PC-3 (cell line): ENCODE results near the gene TMBIM1. TPM values are rescaled to one million over a fixed set of nuclear protein-coding genes. Genes with fewer than 3 reads are reported as not detected.

ENCODE experiments used
- ATAC-seq: fragments of 200-7000 bp; cut with Tn5 transposase; 2 replicates; pipeline ENCODE4 v1.9.1; 2020; ENCODE audit warnings: mild to moderate bottlenecking, moderate library complexity
- BruUV-seq: library from RNA; stranded (reverse); fragments of 400-500 nt; replicated peaks from 2 replicates; lab custom pipeline; 2021; lab: Mats Ljungman, UMichigan
- CTCF ChIA-PET: fragments of 300-600 bp; sonication (Branson Sonifier 250); formaldehyde crosslinking; loops from one replicate; lab custom pipeline; 2022; ENCODE audit warnings: antibody characterized with exemption; lab: Charles Lee
- POLR2A ChIA-PET: fragments of 300-600 bp; sonication (Branson Sonifier 250); formaldehyde crosslinking; loops from one replicate; lab custom pipeline; 2022; ENCODE audit warnings: antibody characterized with exemption; ENCODE audit not compliant: unreplicated experiment; lab: Charles Lee
- DNase-seq: peaks from one replicate; pipeline ENCODE4 v3.0.0-alpha.2; 2015
- H2AFZ ChIP-seq: fragments of 300-600 bp; sonication (generic); 2 replicates; pipeline ENCODE4 v1.6.0; 2016; ENCODE audit warnings: antibody characterized with exemption, low read length
- H3F3A ChIP-seq: fragments of 300-600 bp; sonication (generic); one replicate; pipeline ENCODE4 v1.6.0; 2017; ENCODE audit warnings: antibody characterized with exemption, low read length, control low read depth, mild to moderate bottlenecking; ENCODE audit not compliant: unreplicated experiment
- H3K27ac ChIP-seq: fragments of 300-600 bp; sonication (generic); 2 replicates; pipeline ENCODE4 v1.5.1; 2016; ENCODE audit warnings: mild to moderate bottlenecking, low read length
- H3K27me3 ChIP-seq: fragments of 300-600 bp; sonication (generic); 2 replicates; pipeline ENCODE4 v1.6.1; 2016; ENCODE audit warnings: low read length, mixed read lengths
- H3K36me3 ChIP-seq: fragments of 300-600 bp; sonication (generic); 2 replicates; pipeline ENCODE4 v1.6.1; 2016; ENCODE audit warnings: low read depth, mixed run types, low read length, mixed read lengths
- H3K4me1 ChIP-seq: fragments of 300-600 bp; sonication (generic); 2 replicates; pipeline ENCODE4 v1.5.1; 2016; ENCODE audit warnings: low read length; ENCODE audit not compliant: insufficient read depth
- H3K4me2 ChIP-seq: fragments of 300-600 bp; sonication (generic); 2 replicates; pipeline ENCODE4 v1.6.0; 2016; ENCODE audit warnings: low read length
- H3K4me3 ChIP-seq: fragments of 300-600 bp; sonication (generic); 2 replicates; pipeline ENCODE4 v1.5.1; 2016; ENCODE audit warnings: mild to moderate bottlenecking, low read length, mixed read lengths
- H3K79me2 ChIP-seq: fragments of 300-600 bp; sonication (generic); 2 replicates; pipeline ENCODE4 v1.6.1; 2017; ENCODE audit warnings: low read length, mixed read lengths
- H3K9ac ChIP-seq: fragments of 300-600 bp; sonication (generic); 2 replicates; pipeline ENCODE4 v1.6.0; 2016; ENCODE audit warnings: mild to moderate bottlenecking, low read length
- H3K9me2 ChIP-seq: fragments of 300-600 bp; sonication (generic); replicated peaks from 2 replicates; pipeline ENCODE4 v1.6.1; 2016; ENCODE audit warnings: mixed run types, low read length, mixed read lengths
- H3K9me3 ChIP-seq: fragments of 300-600 bp; sonication (generic); 2 replicates; pipeline ENCODE4 v1.6.1; 2016; ENCODE audit warnings: low read length, mixed read lengths
- H4K20me1 ChIP-seq: fragments of 300-600 bp; sonication (generic); 2 replicates; pipeline ENCODE4 v1.6.1; 2016; ENCODE audit warnings: low read length, mixed read lengths
- CTCF ChIP-seq: fragments of 300-600 bp; sonication (generic); conservative IDR thresholded peaks from 2 replicates; pipeline ENCODE4 v1.5.1; 2017; ENCODE audit warnings: antibody characterized with exemption, low read depth, mild to moderate bottlenecking, low read length
- EZH2 ChIP-seq: fragments of 300-600 bp; sonication (generic); IDR thresholded peaks from one replicate; pipeline ENCODE4 v1.6.1; 2017; ENCODE audit warnings: antibody characterized with exemption, mild to moderate bottlenecking, low read length; ENCODE audit not compliant: unreplicated experiment
- EZH2phosphoT487 ChIP-seq: fragments of 300-600 bp; sonication (generic); IDR thresholded peaks from 2 replicates; pipeline ENCODE4 v1.6.1; 2018; ENCODE audit warnings: mild to moderate bottlenecking, antibody characterized with exemption, low read length, borderline replicate concordance
- intact Hi-C: fragments of 100-400 bp; cut with micrococcal nuclease; formaldehyde crosslinking; loops from 2 replicates; pipeline ENCODE4 v1.9.0; 2023
- total RNA-seq: library from RNA; depleted of rRNA; stranded (reverse); fragments of >200 nt; gene quantifications from 2 replicates; pipeline ENCODE4 v1.2.3, GENCODE V29; 2014

The TMBIM1 gene
- total RNA-seq, 1 experiment from 2014 or later, result 45.0 TPM

- Histone ChIP-seq H3K36me3 (peaks cover 57% of the 10 kb centered on the region), H3K27ac (no peak overlapping the region), H3F3A (peaks cover 15% of the 10 kb centered on the region), H2AFZ (no peak overlapping the region), H3K9ac (no peak overlapping the region), H3K4me3 (no peak overlapping the region), H3K4me2 (no peak overlapping the region), H3K9me3 (no peaks in the 10 kb centered on the region), H3K9me2 (no peaks in the 10 kb centered on the region), H3K27me3 (no peaks in the 10 kb centered on the region), H3K79me2 (peaks cover 10% of the 10 kb centered on the region; the same call in 1 of the 2 replicates), H4K20me1 (no peaks in the 10 kb centered on the region), H3K4me1 (peaks cover 25% of the 10 kb centered on the region)
- intact Hi-C loops, result no loop called here
- POLR2A ChIA-PET, result interaction anchor here (0.6 kb wide), 1 partner anchor 54 kb away, joined by 3 read pairs; no protein-coding TSS in a partner anchor
- ATAC-seq, result no peak
- CTCF ChIA-PET, result no interaction called here
- TF ChIP-seq CTCF (no peak), EZH2phosphoT487 (no peak), EZH2 (no peak)
- no peak for DNase-seq
- no TSS peak for BruUV-seq
Measured at GRCh38 chr2:218233543-218233942, 58.8 kb downstream of the TMBIM1 start.

DNA sequence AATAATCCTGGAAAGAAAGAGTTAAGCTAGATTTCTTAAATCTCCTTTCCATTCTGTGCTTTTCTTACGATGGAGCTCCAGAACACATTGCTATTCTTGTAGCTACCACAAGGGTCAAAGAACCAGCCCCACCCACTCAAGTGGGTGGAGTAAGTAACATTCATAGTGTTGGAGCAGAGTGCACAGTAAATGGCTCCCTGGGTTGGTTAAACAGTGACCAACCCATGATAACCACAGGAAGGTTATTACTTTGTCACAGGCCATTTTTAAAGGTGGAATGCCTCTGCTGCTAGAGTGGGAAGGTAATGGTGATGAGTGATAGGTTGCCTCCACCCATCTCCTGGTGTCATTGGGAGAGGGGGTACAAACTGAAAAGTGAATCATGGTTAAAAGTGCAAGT lies 61.4 kb downstream of the TMBIM1 start:
- peaks cover 17% of the 10 kb centered on the region for H3F3A ChIP-seq
- H3K9me3 ChIP-seq, result no peaks in the 10 kb centered on the region
- DNase-seq, result peak; percentile 51
- H3K27me3 ChIP-seq, result no peaks in the 10 kb centered on the region
- POLR2A ChIA-PET, result no interaction called here
- no peak overlapping the region for H3K4me2 ChIP-seq
- no peak overlapping the region for H3K9ac ChIP-seq
- ATAC-seq, result no peak; the same call in 1 of the 2 replicates
- H3K27ac ChIP-seq, result no peak overlapping the region
- no peaks in the 10 kb centered on the region for H3K9me2 ChIP-seq
- no peak for TF ChIP-seq EZH2phosphoT487
- TF ChIP-seq CTCF, result peak; percentile 44; the same call in 1 of the 2 replicates
- no peak overlapping the region for H2AFZ ChIP-seq
- no TSS peak for BruUV-seq
- intact Hi-C loops, result no loop called here
- H3K4me3 ChIP-seq, result no peak overlapping the region
- peaks cover 10% of the 10 kb centered on the region; the same call in 1 of the 2 replicates for H3K79me2 ChIP-seq
- CTCF ChIA-PET, result interaction anchor here (0.7 kb wide), 1 partner anchor 1755 kb away, joined by 4 read pairs; no protein-coding TSS in a partner anchor
- peaks cover 59% of the 10 kb centered on the region for H3K36me3 ChIP-seq
- peaks cover 28% of the 10 kb centered on the region for H3K4me1 ChIP-seq
- H4K20me1 ChIP-seq, result no peaks in the 10 kb centered on the region

- DNase-seq, result peak; percentile 47
Measured at GRCh38 chr2:218229851-218230250, 62.5 kb downstream of the TMBIM1 start.

More at GRCh38 chr2:218229851-218230250, 62.5 kb downstream of the TMBIM1 start:
- Histone ChIP-seq H3K27me3 (no peaks in the 10 kb centered on the region), H3K9me2 (no peaks in the 10 kb centered on the region), H3F3A (peaks cover 17% of the 10 kb centered on the region), H3K36me3 (peaks cover 63% of the 10 kb centered on the region), H3K79me2 (peaks cover 20% of the 10 kb centered on the region), H3K4me1 (peaks cover 28% of the 10 kb centered on the region), H3K4me2 (peak overlapping the region; percentile 57), H2AFZ (no peak overlapping the region), H3K27ac (peak overlapping the region; percentile 70), H3K9me3 (no peaks in the 10 kb centered on the region), H4K20me1 (no peaks in the 10 kb centered on the region), H3K4me3 (0 out of 2 replicates have a peak overlapping the region, but pooled peaks have one; percentile 12), H3K9ac (no peak overlapping the region)
- ChIA-PET CTCF (no interaction called here), POLR2A (no interaction called here)
- no TSS peak for BruUV-seq
- no peak for TF ChIP-seq EZH2phosphoT487
- intact Hi-C loops, result loop anchor here (2.0 kb wide), 1 partner anchor 43 kb away; no protein-coding TSS in a partner anchor
- ATAC-seq, result no peak
